HG03196 (cell line): Measurements from ENCODE around the gene PNMA3.
"Not testable (repeated sequence)": the region's sequence is repeated elsewhere in the genome, so short reads cannot be mapped to it uniquely, and the experiment has no call there.

ENCODE experiments used
- ATAC-seq: cut with Tn5 transposase; IDR thresholded peaks from one replicate; pipeline ENCODE4 v1.9.1; 2021; ENCODE audit not compliant: unreplicated experiment

The PNMA3 gene

GRCh38 chrX:153055871-153056749 is at the start of gene PNMA3:
Gene PNMA3, plus strand, starts transcription at chrX:153056470. Its CDS starts 586 bp downstream, at chrX:153057056.
- ATAC-seq, result no peak

- ATAC-seq, result not testable (repeated sequence)
Observed at GRCh38 chrX:153017174-153017573, 39.1 kb upstream of the PNMA3 start.

GRCh38 chrX:153019166-153019565 is 37.1 kb upstream of the PNMA3 start:
- no peak for ATAC-seq

GRCh38 chrX:153026501-153026900 is 29.8 kb upstream of the PNMA3 start:
- ATAC-seq, result not testable (repeated sequence)

- ATAC-seq, result not testable (repeated sequence)
Observed at GRCh38 chrX:153028487-153028886, 27.8 kb upstream of the PNMA3 start.

GRCh38 chrX:153029162-153029561 is 27.1 kb upstream of the PNMA3 start:
- ATAC-seq, result no peak

- no peak for ATAC-seq
Observed at GRCh38 chrX:153029875-153030274, 26.4 kb upstream of the PNMA3 start.

- ATAC-seq, result no peak
Observed at GRCh38 chrX:153030801-153031200, 25.5 kb upstream of the PNMA3 start.

GRCh38 chrX:153032397-153033118 is 23.7 kb upstream of the PNMA3 start:
- peak; percentile 72 for ATAC-seq

GRCh38 chrX:153049093-153049492 is 7.2 kb upstream of the PNMA3 start:
- no peak for ATAC-seq

- no peak for ATAC-seq
Observed at GRCh38 chrX:153052534-153052933, 3.7 kb upstream of the PNMA3 start.

GRCh38 chrX:153057281-153057680 is 1.0 kb downstream of the PNMA3 start:
- no peak for ATAC-seq

GRCh38 chrX:153059191-153060094 is 3.2 kb downstream of the PNMA3 start:
- no peak for ATAC-seq

- ATAC-seq, result no peak
Observed at GRCh38 chrX:153060095-153060445, 3.8 kb downstream of the PNMA3 start.

GRCh38 chrX:153061732-153062131 is 5.5 kb downstream of the PNMA3 start:
- no peak for ATAC-seq

GRCh38 chrX:153063315-153063714 is 7.0 kb downstream of the PNMA3 start:
- ATAC-seq, result no peak

GRCh38 chrX:153064061-153064460 is 7.8 kb downstream of the PNMA3 start:
- no peak for ATAC-seq

GRCh38 chrX:153065389-153065788 is 9.1 kb downstream of the PNMA3 start:
- no peak for ATAC-seq

GRCh38 chrX:153066402-153066801 is 10.1 kb downstream of the PNMA3 start:
- not testable (repeated sequence) for ATAC-seq

GRCh38 chrX:153071909-153072583 is 15.8 kb downstream of the PNMA3 start, which contains the start of gene PNMA6A:
Gene PNMA6A, plus strand, starts transcription at chrX:153072454. Its CDS starts 609 bp downstream, at chrX:153073063.
- not testable (repeated sequence) for ATAC-seq
